Left kidney (tissue), 8 donors: ENCODE results near the gene CT47A7. TPM values are rescaled to one million over a fixed set of nuclear protein-coding genes. Genes with fewer than 3 reads are reported as not detected.
"Not testable (repeated sequence)": the region's sequence is repeated elsewhere in the genome, so short reads cannot be mapped to it uniquely, and the experiment has no call there.

Source experiments
- DNase-seq: peaks from one replicate; pipeline ENCODE4 v3.0.0-alpha.2; 2013
- long read RNA-seq, 8 donors: transcript quantifications; one replicate each; lab custom pipeline, GENCODE V29; 2026
- polyA plus RNA-seq: library from polyadenylated mRNA; unstranded; fragments of 120-200 nt; gene quantifications from one replicate; pipeline ENCODE4 v1.2.1, GENCODE V29; 2013; ENCODE audit not compliant: insufficient read length

The CT47A7 gene
- polyA plus RNA-seq, result not detected
- long read RNA-seq, donor 1, result 0 reads
- long read RNA-seq, donor 2, result 0 reads
- long read RNA-seq, donor 3, result 0 reads
- long read RNA-seq, donor 4, result 0 reads
- long read RNA-seq, donor 5, result 0 reads
- long read RNA-seq, donor 6, result 0 reads
- long read RNA-seq, donor 7, result 0 reads
- long read RNA-seq, donor 8, result 0 reads

DNA sequence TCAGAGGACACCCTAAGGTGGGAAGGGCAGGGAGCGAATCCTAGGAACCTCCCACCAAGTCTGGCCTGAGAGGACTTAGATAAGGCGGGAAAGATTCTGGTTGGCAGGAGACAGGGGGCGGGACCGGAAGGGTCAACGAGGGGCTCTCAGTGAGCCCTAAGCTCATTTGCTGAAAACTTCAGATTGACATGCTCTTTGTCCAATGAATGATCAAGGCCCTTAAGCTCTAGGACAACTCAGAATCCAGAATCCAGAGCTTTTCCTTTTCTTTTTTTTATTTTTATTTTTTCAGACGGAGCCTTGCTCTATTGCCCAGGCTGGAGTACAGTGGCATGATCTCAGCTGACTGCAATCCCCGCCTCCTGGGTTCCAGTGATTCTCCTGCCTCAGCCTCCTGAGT lies at the start of gene CT47A7:
TSS of gene CT47A7 (minus strand) at position 101 of the 400 bp plus-strand sequence. CDS start 255 bp downstream, outside the sequence.
- not testable (repeated sequence) for DNase-seq

DNA sequence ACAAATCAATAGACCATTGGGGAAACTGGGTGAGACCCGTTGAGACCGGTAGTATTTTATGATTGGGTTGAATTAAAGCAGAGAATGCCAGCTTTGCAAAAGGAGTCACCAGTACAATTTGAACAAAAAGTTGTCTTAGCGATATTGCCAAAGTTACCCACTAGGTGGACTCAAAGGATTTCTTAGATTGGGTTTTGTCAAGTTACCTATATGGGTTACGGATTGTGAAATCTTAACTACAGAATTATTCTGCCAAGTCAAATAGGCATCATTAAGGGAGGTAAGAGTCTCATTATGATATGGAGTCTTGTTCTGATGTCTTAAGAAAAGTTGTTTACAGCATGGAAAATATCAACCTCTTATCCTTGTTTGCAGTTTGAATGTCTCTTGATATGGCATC lies 44.2 kb upstream of the CT47A7 start:
- no peak for DNase-seq

DNA sequence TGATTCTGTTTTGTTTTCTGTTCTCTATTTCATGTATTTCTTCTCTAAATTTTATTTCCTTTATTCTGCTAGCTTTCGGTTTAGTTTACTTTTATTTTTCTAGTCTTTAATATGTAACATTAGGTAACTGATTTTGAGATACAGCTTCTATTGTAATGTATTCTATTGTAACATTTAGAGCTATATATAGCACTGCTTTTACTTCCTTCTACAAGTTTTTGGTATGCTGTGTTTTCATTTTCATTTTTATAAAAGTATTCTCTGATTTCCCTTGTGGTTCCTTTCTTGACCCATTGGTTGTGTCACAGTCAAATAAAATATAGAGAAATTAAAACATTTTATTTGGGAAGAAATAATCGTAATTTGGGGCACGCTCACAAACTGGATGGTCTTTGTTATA lies 43.0 kb upstream of the CT47A7 start:
- no peak for DNase-seq

DNA sequence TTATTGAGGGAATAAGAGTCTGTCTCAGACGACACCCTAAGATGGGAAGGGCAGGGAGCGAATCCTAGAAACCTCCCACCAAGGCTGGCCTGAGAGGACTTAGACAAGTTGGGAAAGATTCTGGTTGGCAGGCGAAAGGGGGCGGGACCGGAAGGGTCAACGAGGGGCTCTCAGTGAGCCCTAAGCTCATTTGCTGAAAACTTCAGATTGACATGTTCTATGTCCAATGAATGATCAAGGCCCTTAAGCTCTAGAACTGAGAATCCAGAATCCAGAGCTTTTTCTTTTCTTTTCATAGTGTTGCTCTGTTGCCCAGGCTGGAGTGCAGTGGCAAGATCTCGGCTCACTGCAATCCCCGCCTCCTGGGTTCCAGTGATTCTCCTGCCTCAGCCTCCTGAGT lies 29.3 kb upstream of the CT47A7 start, which contains the start of gene CT47A1:
TSS of gene CT47A1 (minus strand) at position 101 of the 400 bp plus-strand sequence. CDS start 231 bp downstream, outside the sequence.
- DNase-seq, result not testable (repeated sequence)

Other genes with a start within 250 kb of the CT47A7 start
- not detected for gene CT47B1, start 80.7 kb downstream of the CT47A7 start, polyA plus RNA-seq
- gene CT47A11, start 19.4 kb downstream of the CT47A7 start, polyA plus RNA-seq, result not detected
- not detected for gene CT47A10, start 14.6 kb downstream of the CT47A7 start, polyA plus RNA-seq
- gene CT47A9, start 9.7 kb downstream of the CT47A7 start, polyA plus RNA-seq, result not detected
- gene CT47A8, start 4.9 kb downstream of the CT47A7 start, polyA plus RNA-seq, result not detected
- not detected for gene CT47A6, start 4.9 kb upstream of the CT47A7 start, polyA plus RNA-seq
- not detected for gene CT47A5, start 9.7 kb upstream of the CT47A7 start, polyA plus RNA-seq
- not detected for gene CT47A4, start 14.6 kb upstream of the CT47A7 start, polyA plus RNA-seq
- gene CT47A3, start 19.5 kb upstream of the CT47A7 start, polyA plus RNA-seq, result not detected
- gene CT47A2, start 24.3 kb upstream of the CT47A7 start, polyA plus RNA-seq, result not detected
- gene CT47A1, start 29.2 kb upstream of the CT47A7 start, polyA plus RNA-seq, result not detected
- gene GLUD2, start 91.0 kb upstream of the CT47A7 start, polyA plus RNA-seq, result 5.6 TPM